Measurements from ENCODE around the gene DCLK1. TPM values are rescaled to one million over a fixed set of nuclear protein-coding genes. Genes with fewer than 3 reads are reported as not detected.

The DCLK1 gene
- total RNA-seq, 1 experiment from 2014 or later = 36.2 TPM

GRCh38 chr13:35882722-35883497 is 248.3 kb downstream of the DCLK1 start:
- Histone ChIP-seq H3K9me3 (ENCODE audit: control insufficient read depth, low read depth, low read length) (no peaks in the 10 kb centered on the region), H3K14ac (ENCODE audit: insufficient read depth, low read length) (no peak overlapping the region), H3T11ph (ENCODE audit: low read length) (no peak overlapping the region), H3K4ac (ENCODE audit: low read depth, low read length) (no peak overlapping the region), H2BK5ac (ENCODE audit: insufficient read length, low read length) (no peak overlapping the region), H4K20me1 (ENCODE audit: control insufficient read depth, insufficient read depth, insufficient read length) (no peaks in the 10 kb centered on the region), H3K79me2 (ENCODE audit: insufficient read depth, low read length) (no peaks in the 10 kb centered on the region), H3K4me2 (ENCODE audit: insufficient read depth, insufficient read length, low read length) (no peak overlapping the region), H3K27me3 (ENCODE audit: insufficient read depth, low read length) (no peaks in the 10 kb centered on the region), H3K4me1 (ENCODE audit: insufficient read depth, low read length) (no peaks in the 10 kb centered on the region), H2BK15ac (ENCODE audit: low read depth, low read length) (no peak overlapping the region), H4K8ac (replicated peaks; ENCODE audit: insufficient read length, low read depth, low read length) (no peak overlapping the region), H2AK5ac (ENCODE audit: insufficient read length, low read length) (no peak overlapping the region), H4K91ac (ENCODE audit: insufficient read length, low read depth, low read length) (no peak overlapping the region), H2BK120ac (ENCODE audit: low read depth, low read length, poor library complexity, severe bottlenecking) (no peak overlapping the region), H3K9ac (ENCODE audit: extremely low read depth, insufficient read length, low read length) (no peak overlapping the region), H3K56ac (ENCODE audit: insufficient read length, low read depth, low read length) (no peak overlapping the region), H3K27ac (ENCODE audit: insufficient read length, low read depth, low read length) (no peak overlapping the region), H3K23me2 (ENCODE audit: insufficient read length, low read depth, low read length, poor library complexity, severe bottlenecking) (no peaks in the 10 kb centered on the region), H3K18ac (ENCODE audit: insufficient read length, low read depth, low read length) (no peak overlapping the region), H4K5ac (ENCODE audit: insufficient read length, low read depth, low read length) (no peak overlapping the region), H2AFZ (ENCODE audit: low read length) (no peak overlapping the region), H3K79me1 (ENCODE audit: insufficient read depth, low read depth, low read length, poor library complexity, severe bottlenecking) (no peaks in the 10 kb centered on the region), H2BK20ac (ENCODE audit: low read depth, low read length, poor library complexity, severe bottlenecking) (no peak overlapping the region), H3K23ac (ENCODE audit: insufficient read length, low read depth, low read length) (no peak overlapping the region), H2BK12ac (ENCODE audit: insufficient read length, low read depth, low read length) (no peak overlapping the region)
- Mint-ChIP-seq H3K36me3 (ENCODE audit: insufficient read depth in 1 of 3, low read depth in 3 of 3) (no peaks in the 10 kb centered on the region; a peak in 3 of 7 replicates), H3K9me3 (no peaks in the 10 kb centered on the region), H3K27ac (peak overlapping the region in 1 of 3 experiments; percentile 15; a peak in 1 of 7 replicates), H3K4me3 (no peak overlapping the region), H3K27me3 (ENCODE audit: low read depth) (no peaks in the 10 kb centered on the region), H3K4me1 (peaks cover 11 to 18% of the 10 kb centered on the region in 2 experiments)
- no peak for DNase-seq
- WGBS (ENCODE audit: extremely low coverage, insufficient read length, low lambda C conversion rate) = no CpG with 5 or more reads among the region's 10 CpGs
- TF ChIP-seq CTCF (conservative IDR thresholded peaks at IDR 0.05) = no peak
